GM12801 (cell line): Measurements from ENCODE around the gene EYS.

Experiments
- TF ChIP-seq, protein P1 (sequence below): IDR thresholded peaks from one replicate; pipeline ENCODE4 v1.5.1; 2011; ENCODE audit warnings: control low read depth; ENCODE audit not compliant: insufficient read length; ENCODE audit errors: extremely low read depth

EYS gene

GRCh38 chr6:64589961-64590360, 1117.1 kb downstream of the EYS start:
- TF ChIP-seq, protein P1, sequence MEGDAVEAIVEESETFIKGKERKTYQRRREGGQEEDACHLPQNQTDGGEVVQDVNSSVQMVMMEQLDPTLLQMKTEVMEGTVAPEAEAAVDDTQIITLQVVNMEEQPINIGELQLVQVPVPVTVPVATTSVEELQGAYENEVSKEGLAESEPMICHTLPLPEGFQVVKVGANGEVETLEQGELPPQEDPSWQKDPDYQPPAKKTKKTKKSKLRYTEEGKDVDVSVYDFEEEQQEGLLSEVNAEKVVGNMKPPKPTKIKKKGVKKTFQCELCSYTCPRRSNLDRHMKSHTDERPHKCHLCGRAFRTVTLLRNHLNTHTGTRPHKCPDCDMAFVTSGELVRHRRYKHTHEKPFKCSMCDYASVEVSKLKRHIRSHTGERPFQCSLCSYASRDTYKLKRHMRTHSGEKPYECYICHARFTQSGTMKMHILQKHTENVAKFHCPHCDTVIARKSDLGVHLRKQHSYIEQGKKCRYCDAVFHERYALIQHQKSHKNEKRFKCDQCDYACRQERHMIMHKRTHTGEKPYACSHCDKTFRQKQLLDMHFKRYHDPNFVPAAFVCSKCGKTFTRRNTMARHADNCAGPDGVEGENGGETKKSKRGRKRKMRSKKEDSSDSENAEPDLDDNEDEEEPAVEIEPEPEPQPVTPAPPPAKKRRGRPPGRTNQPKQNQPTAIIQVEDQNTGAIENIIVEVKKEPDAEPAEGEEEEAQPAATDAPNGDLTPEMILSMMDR: no peak

- TF ChIP-seq, protein P1: no peak
These were observed 1126.7 kb downstream of the EYS start for GRCh38 chr6:64580346-64580745.

DNA sequence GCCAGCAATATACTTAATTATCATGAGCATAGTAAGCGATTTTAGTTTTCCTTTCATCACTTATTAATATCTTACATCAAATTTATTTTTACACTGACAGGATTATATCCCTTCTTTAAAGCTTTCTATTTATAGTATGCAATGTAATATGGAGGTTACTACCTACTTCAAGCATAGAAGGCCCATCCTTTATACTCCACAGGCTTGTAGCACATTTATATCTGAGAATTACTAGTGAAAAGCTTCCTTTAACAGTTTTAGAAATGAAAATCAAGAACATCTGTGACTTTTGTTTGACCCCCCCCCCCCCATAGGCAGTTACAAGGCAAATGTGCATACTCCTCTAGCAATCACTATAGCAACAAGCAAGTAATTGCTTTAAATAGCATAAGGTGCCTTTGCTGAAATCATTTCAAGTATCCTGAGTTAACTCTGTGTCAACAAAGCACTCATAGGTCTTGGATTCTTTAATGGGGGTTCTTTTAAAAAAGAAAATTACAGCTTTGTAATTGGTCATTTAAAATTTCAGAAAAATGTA, 1153.7 kb downstream of the EYS start:
- TF ChIP-seq, protein P1: no peak

DNA sequence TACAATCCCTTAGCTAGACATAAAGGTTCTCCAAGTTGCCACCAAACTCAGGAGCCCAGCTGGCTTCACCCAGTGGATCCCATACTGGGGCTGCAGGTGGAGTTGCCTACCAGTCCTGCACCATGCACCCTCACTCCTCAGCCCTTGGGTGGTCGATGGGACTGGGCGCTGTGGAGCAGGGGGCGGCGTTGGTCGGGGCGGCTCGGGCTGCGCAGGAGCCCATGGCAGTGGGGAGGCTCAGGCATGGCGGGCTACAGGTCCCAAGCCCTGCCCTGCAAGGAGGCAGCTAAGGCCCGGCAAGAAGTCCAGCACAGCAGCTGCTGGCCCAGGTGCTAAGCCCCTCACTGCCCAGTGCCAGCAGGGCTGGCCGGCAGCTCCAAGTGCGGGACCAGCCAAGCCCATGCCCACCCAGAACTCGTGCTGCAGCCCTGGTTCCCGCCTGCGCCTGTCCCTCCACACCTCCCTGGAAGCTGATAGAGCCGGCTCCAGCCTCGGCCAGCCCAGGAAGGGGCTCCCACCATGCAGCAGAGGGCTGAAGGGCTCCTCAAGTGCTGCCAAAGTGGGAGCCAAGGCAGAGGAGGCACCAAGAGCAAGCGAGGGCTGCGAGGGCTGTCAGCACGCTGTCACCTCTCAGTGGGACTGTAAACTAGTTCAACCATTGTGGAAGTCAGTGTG, 1159.3 kb downstream of the EYS start:
- TF ChIP-seq, protein P1: no peak

GRCh38 chr6:64539917-64540316, 1167.1 kb downstream of the EYS start:
- TF ChIP-seq, protein P1: no peak

DNA sequence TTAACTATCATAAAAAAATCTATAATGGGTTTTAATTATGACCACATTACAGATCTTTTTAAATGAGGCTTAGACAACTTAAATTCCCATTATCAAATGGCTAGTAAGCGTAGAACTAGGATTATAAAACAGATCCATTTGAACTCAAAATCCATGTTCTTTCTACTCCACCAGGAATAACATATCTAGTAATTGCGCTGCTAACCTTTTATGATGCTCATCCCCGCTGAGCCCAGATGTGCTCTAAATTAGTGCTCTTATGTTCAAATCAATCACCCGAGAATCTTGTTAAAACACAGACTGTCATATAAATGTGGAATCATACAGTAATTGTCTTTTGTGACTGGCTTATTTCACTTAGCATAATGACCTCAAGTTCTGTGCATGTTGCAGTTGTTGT, 1168.3 kb downstream of the EYS start:
- TF ChIP-seq, protein P1: no peak

DNA sequence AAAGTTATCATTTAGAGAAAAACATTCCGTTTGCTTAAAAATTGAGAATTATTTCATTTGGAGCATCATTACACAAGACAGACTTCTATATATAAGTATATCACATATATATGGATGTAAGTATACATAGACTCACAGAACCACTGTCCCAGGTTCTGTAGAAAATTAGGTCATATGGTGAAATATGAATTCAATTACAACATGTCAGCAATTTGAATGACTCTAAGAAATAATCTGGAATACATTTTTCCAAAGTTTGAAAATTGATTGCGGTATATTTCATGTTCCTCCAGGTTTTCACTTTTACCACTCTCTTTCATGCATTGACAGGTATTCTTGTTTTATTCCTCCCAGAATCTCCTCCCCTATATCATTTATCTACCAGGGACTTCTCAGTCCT, 1179.1 kb downstream of the EYS start:
- TF ChIP-seq, protein P1: no peak
